GM10266 (cell line): ENCODE data around the gene PNPLA6.
A peak's percentile ranks its signal among the peaks of the same experiment; 100 is the strongest.

Experiments used
- DNase-seq: peaks from one replicate; pipeline ENCODE4 v3.0.0; 2012; ENCODE audit errors: extremely low spot score
- TF ChIP-seq, protein P1 (sequence below): IDR thresholded peaks from 2 replicates; pipeline ENCODE4 v1.5.1; 2012; ENCODE audit warnings: mild to moderate bottlenecking, low read depth; ENCODE audit not compliant: control insufficient read depth, insufficient read depth; ENCODE audit errors: missing control alignments

The PNPLA6 gene

DNA sequence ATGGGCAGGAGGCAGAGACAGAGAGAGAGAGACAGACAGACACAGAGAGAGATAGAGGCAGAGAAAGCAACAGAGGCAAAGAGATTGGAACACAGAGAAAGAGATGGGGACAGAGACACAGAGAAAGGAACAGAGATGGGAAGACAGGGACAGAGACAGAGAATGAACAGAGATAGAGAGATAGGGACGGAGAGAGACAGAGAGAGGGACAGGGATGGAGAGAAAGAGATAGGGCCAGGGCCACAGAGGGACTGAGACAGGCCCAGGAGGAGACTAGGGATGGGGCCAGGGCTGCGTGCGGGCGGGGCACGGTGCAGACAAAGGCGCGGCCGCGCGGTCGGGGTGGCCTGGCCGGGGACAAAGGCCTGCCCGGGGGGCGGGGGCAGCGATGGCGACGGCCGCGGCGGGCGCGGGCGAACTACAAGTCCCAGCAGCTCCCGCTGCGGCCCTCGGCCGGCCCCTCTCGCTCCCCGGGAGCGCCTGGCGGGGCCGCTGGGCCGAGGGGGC, 19.8 kb upstream of the PNPLA6 start, which contains the start of gene ZNF358:
Gene ZNF358 (plus strand): TSS at position 459 of the 507 bp plus-strand sequence. CDS start 3,140 bp downstream, outside the sequence.
- DNase-seq = peak; percentile 98
- TF ChIP-seq, protein P1, sequence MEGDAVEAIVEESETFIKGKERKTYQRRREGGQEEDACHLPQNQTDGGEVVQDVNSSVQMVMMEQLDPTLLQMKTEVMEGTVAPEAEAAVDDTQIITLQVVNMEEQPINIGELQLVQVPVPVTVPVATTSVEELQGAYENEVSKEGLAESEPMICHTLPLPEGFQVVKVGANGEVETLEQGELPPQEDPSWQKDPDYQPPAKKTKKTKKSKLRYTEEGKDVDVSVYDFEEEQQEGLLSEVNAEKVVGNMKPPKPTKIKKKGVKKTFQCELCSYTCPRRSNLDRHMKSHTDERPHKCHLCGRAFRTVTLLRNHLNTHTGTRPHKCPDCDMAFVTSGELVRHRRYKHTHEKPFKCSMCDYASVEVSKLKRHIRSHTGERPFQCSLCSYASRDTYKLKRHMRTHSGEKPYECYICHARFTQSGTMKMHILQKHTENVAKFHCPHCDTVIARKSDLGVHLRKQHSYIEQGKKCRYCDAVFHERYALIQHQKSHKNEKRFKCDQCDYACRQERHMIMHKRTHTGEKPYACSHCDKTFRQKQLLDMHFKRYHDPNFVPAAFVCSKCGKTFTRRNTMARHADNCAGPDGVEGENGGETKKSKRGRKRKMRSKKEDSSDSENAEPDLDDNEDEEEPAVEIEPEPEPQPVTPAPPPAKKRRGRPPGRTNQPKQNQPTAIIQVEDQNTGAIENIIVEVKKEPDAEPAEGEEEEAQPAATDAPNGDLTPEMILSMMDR = no peak

DNA sequence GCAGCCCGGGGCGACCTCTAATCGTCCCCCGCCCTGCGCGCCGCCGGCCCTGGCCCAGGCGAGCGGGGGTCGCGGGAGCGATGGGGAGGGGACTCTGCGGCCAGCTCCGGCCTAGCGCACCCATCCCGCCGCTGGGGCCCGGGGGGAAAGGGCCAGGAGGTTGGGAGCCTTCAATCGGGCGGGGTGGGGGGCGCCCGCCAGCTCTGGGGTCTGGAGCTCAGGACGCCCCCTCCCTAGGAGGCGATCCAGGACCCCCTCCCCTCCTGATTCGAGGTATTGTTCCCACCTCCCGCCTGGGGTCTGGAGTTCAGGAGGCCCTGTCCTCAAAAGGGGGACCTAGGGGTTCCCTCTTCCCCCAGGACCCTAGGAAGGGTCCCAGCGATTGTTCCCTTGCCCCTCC, 19.2 kb upstream of the PNPLA6 start:
- DNase-seq = peak; percentile 59
- TF ChIP-seq, protein P1 = no peak

DNA sequence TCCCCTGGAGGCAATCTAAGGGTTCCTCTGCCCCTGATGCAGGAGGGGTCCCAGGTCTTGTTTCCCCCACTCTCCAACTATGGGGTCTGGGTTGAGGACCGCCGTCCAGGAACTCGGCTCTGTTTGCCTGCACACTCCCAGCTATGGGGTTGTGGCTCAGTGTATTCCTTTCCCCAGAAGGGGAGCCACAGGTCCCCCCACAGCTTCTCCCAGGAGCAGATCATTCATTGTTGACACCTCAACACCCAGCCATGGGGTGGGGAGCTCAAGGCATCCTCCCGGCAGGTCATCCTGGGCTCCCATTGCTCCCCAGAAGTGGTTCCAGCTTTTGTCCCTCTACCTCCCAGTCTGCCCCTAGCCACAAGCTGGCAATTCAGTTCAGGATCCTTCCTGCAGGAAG, 18.6 kb upstream of the PNPLA6 start:
- DNase-seq = no peak
- TF ChIP-seq, protein P1 = no peak

DNA sequence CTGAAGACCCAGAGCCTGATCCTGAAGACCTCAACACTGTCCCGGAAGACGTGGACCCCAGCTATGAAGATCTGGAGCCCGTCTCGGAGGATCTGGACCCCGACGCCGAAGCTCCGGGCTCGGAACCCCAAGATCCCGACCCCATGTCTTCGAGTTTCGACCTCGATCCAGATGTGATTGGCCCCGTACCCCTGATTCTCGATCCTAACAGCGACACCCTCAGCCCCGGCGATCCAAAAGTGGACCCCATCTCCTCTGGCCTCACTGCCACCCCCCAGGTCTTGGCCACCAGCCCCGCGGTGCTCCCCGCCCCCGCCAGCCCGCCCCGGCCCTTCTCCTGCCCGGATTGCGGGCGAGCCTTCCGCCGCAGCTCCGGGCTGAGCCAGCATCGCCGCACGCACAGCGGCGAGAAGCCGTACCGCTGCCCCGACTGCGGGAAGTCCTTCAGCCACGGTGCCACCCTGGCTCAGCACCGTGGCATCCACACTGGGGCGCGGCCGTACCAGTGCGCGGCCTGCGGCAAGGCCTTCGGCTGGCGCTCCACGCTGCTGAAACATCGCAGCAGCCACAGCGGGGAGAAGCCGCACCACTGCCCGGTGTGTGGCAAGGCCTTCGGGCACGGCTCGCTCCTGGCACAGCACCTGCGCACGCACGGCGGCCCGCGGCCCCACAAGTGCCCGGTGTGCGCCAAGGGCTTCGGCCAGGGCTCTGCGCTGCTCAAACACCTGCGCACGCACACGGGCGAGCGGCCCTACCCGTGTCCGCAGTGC, 16.0 kb upstream of the PNPLA6 start:
- no peak for DNase-seq
- TF ChIP-seq, protein P1 = no peak

DNA sequence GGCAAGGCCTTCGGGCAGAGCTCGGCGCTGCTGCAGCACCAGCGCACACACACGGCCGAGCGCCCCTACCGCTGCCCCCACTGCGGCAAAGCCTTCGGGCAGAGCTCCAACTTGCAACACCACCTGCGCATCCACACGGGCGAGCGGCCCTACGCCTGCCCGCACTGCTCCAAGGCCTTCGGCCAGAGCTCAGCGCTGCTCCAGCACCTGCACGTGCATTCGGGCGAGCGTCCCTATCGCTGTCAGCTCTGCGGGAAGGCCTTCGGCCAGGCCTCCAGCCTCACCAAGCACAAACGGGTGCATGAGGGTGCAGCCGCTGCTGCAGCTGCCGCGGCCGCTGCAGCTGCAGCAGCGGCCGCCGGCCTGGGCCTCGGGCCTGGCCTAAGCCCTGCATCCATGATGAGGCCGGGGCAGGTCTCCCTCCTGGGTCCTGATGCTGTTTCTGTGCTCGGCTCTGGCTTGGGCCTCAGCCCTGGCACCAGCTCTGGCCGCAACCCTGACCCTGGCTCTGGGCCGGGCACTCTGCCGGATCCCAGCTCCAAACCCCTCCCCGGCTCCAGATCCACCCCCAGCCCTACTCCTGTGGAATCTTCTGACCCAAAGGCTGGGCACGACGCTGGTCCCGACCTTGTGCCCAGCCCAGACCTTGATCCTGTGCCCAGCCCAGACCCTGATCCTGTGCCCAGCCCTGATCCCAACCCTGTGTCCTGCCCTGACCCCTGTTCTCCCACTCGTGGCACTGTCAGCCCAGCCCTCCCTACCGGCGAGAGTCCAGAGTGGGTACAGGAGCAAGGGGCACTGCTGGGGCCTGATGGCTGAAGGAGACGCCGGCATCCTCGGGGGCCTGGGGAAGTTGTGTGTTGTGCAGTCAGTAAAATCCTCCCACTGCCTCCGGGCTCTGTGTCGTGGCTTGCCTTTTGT, 15.1 kb upstream of the PNPLA6 start:
- no peak for DNase-seq
- TF ChIP-seq, protein P1 = no peak

DNA sequence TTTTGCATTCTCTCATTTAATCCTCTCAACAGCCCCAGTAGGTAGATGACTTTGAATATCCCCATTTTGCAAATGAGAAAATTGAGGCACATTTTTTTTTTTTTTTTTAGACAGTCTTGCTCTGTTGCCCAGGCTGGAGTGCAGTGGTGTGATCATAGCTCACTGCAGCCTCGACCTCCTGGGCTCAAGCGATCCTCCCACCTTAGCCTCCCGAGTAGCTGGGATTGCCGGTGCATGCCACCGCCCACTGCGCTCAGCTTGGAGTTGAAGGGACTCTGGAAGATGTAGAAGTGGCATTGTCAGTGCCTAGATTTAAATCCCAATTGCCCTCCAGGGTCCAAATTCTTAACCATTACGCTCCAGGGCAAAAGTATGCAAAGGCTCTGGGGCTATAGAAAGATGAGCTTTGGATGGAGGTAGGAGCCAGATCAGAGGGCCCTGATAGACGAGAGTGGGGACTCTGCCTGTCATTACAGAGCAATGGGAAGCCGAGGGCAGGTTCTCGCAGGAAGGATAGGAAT, 13.9 kb upstream of the PNPLA6 start:
- no peak for DNase-seq
- TF ChIP-seq, protein P1 = no peak
